Sigmoid colon (tissue), 7 donors: ENCODE results near the gene SH3RF3. TPM values are rescaled to one million over a fixed set of nuclear protein-coding genes. Genes with fewer than 3 reads are reported as not detected.

ENCODE experiments used
- DNase-seq: peaks from one replicate; pipeline ENCODE4 v3.0.0-alpha.2; 2019
- H3K27ac ChIP-seq, 4 donors: fragments of 200-600 bp; sonication (generic); one replicate each; pipeline ENCODE4 v1.5.1; 2016 to 2019; ENCODE audit warnings: mild to moderate bottlenecking in 1 of 4
- H3K27me3 ChIP-seq, 3 donors: fragments of 200-600 bp; sonication (generic); one replicate each; pipeline ENCODE4 v1.5.1; 2019; ENCODE audit warnings: mild to moderate bottlenecking in 1 of 3
- H3K36me3 ChIP-seq, 4 donors: fragments of 200-600 bp; sonication (generic); one replicate each; pipeline ENCODE4 v1.5.1; 2016 to 2019
- H3K4me1 ChIP-seq, 4 donors: fragments of 200-600 bp; sonication (generic); one replicate each; pipeline ENCODE4 v1.5.1; 2017 to 2019
- H3K4me3 ChIP-seq, 4 donors: fragments of 200-600 bp; sonication (generic); one replicate each; pipeline ENCODE4 v1.5.1; 2017 to 2019; ENCODE audit warnings: mild to moderate bottlenecking in 2 of 4, moderate library complexity in 1 of 4
- H3K9me3 ChIP-seq, 4 donors: fragments of 200-600 bp in 3 of 4; sonication (generic) in 3 of 4; one replicate each; pipeline versions ENCODE4 v1.5.1 to v1.6.1; 2013 to 2019
- EP300 ChIP-seq, 4 donors: sonication (generic); formaldehyde crosslinking; IDR thresholded peaks; one replicate each; pipeline ENCODE4 v1.6.1; 2017; ENCODE audit warnings: antibody characterized with exemption in 4 of 4
- POLR2A ChIP-seq, 2 donors: fragments of 450-650 bp; IDR thresholded peaks; one replicate each; pipeline ENCODE4 v1.6.1; 2016; ENCODE audit warnings: antibody characterized with exemption in 2 of 2, mild to moderate bottlenecking in 2 of 2, moderate library complexity in 2 of 2
- POLR2AphosphoS5 ChIP-seq, 4 donors: sonication (generic); formaldehyde crosslinking; IDR thresholded peaks; one replicate each; pipeline ENCODE4 v1.6.1; 2017; ENCODE audit warnings: antibody characterized with exemption in 4 of 4
- WGBS, 2 donors: extraction: QIAGEN DNeasy Blood & Tissue Kit; methylation state at CpG; one replicate each; pipeline ENCODE4 v1.1.7; 2013; 5-methylcytosine and 5-hydroxymethylcytosine counted together
- intact Hi-C: fragments of 100-400 bp; cut with DNase I; formaldehyde crosslinking; loops from one replicate; pipeline ENCODE4 v1.15.1; 2023
- polyA plus RNA-seq, 3 donors: library from polyadenylated mRNA; stranded (reverse); fragments of 200-250 nt; gene quantifications; one replicate each; pipeline ENCODE4 v1.2.3, GENCODE V29; 2013
- total RNA-seq, 4 donors: library from RNA; depleted of rRNA; stranded (reverse); fragments of >200 nt; gene quantifications; one replicate each; pipeline ENCODE4 v1.1.0, GENCODE V29; 2016
- TF ChIP-seq, protein P1 (sequence below), 4 experiments: fragments of 450-650 bp in 3 of 4; fragments of 200-600 bp in 1 of 4; IDR thresholded peaks; one replicate each; pipeline ENCODE4 v1.5.1; 2016 to 2019; ENCODE audit warnings: antibody characterized with exemption in 4 of 4, mild to moderate bottlenecking in 3 of 4, moderate library complexity in 2 of 4
- donor health status: healthy with polysubstance abuse.
- donor health status: Bipolar disorder and iron deficiency.
- donor health status: healthy.

Gene SH3RF3
- total and polyA plus RNA-seq, 7 donors, result 0.69 to 10.0 (median 3.4) TPM

DNA sequence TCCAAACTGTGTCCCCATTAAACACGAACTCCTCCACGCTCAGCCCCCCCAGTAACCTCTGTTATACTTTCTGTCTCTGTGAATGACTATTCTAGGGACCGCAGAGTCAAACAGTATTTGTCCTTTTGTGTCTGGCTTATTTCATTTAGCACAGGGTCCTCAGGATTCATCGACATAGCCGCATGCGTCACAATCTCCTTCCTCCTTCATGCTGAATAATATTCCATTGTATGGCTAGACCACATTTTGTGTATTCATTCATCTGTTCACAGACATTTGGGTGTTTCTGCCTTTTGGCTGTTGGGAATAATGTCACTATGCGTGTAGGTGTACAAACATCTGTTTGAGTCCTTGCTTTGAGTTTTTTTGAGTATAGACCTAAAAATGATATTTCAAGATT, 80.9 kb downstream of the SH3RF3 start:
- Histone ChIP-seq H3K27ac (peak overlapping the region in 3 of 4 donors; percentile 21 to 62 (median 46)), H3K27me3 (no peaks in the 10 kb centered on the region), H3K4me3 (no peak overlapping the region), H3K36me3 (no peaks in the 10 kb centered on the region), H3K4me1 (peaks cover 0 to 55% (median 28%) of the 10 kb centered on the region in 4 donors), H3K9me3 (no peaks in the 10 kb centered on the region)
- WGBS, 2 donors, result 89 to 94% methylated on average over 7 of the region's 7 CpGs
- intact Hi-C loops, result no loop called here
- no peak for DNase-seq
- TF ChIP-seq EP300 (IDR thresholded peaks at IDR 0.05) (no peak), POLR2A (IDR thresholded peaks at IDR 0.05) (no peak), POLR2AphosphoS5 (IDR thresholded peaks at IDR 0.05) (no peak)
- TF ChIP-seq, protein P1, sequence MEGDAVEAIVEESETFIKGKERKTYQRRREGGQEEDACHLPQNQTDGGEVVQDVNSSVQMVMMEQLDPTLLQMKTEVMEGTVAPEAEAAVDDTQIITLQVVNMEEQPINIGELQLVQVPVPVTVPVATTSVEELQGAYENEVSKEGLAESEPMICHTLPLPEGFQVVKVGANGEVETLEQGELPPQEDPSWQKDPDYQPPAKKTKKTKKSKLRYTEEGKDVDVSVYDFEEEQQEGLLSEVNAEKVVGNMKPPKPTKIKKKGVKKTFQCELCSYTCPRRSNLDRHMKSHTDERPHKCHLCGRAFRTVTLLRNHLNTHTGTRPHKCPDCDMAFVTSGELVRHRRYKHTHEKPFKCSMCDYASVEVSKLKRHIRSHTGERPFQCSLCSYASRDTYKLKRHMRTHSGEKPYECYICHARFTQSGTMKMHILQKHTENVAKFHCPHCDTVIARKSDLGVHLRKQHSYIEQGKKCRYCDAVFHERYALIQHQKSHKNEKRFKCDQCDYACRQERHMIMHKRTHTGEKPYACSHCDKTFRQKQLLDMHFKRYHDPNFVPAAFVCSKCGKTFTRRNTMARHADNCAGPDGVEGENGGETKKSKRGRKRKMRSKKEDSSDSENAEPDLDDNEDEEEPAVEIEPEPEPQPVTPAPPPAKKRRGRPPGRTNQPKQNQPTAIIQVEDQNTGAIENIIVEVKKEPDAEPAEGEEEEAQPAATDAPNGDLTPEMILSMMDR (IDR thresholded peaks at IDR 0.05), result no peak

DNA sequence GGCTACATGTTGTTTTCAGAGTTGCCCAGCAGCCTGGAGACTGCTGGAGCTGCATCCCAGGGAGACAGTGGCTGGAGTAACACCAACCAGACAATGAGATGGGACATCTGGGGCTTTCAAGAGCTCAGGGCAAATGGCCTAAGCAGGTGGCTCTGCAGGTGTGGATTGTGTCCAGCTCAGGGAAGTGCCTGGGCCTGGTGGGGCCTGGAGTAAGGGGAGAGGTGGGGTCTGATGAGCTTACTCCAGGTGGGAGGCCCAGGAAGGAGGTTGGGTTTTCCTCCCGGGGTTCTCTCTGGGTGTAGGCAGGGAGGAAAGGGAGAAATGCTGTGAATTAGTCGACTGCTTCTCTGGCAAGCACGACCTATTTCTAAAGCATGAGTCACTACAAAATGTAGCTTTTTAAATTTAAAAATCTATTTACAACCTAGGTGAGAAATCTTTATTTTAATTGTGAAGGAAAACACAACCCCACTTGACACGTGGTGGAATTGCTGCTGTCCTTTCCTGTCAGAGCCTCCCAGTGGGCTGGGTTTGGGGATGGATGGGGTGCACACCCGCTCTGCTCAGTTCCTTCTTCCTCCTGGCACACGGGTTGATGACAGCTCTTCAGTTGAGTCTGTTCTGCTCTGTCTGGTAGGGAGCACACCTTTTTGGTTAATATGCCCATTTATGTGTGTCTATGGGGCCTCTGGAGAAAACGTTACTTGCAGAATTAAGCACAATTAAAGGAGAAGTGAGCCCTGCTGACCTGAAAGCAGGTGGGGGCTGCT, 81.6 kb downstream of the SH3RF3 start:
- H3K4me1 ChIP-seq, result peaks cover 0 to 55% (median 28%) of the 10 kb centered on the region in 4 donors

DNA sequence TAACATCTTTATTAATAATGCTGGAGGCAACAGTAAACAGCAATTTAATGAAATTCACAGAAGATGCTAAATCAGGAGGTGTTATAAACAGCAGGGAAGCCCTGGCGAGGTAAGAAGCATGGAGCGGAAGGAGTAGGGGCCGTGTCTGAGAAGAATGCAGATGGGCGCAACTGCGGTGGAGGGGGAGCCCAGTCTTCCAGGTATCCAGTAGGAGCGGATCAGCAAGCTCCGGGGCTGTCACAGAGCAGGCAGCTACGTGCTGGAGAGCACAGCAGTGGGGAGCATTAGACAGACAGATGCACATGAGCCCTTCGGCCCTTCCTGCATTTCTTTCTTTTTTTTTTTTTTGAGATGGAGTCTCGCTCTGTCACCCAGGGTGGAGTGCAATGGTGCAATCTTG, 82.3 kb downstream of the SH3RF3 start:
- H3K27ac ChIP-seq, result peak overlapping the region in 2 of 4 donors; percentile 46 to 62
- intact Hi-C loops, result no loop called here
- no peaks in the 10 kb centered on the region for H3K36me3 ChIP-seq
- 84 to 88% methylated on average over 10 of the region's 10 CpGs for WGBS, 2 donors
- H3K9me3 ChIP-seq, result no peaks in the 10 kb centered on the region
- no peaks in the 10 kb centered on the region for H3K27me3 ChIP-seq
- no peak overlapping the region for H3K4me3 ChIP-seq
- H3K4me1 ChIP-seq, result peaks cover 0 to 55% (median 28%) of the 10 kb centered on the region in 4 donors
- TF ChIP-seq, protein P1 (IDR thresholded peaks at IDR 0.05), result no peak
- TF ChIP-seq POLR2AphosphoS5 (IDR thresholded peaks at IDR 0.05) (no peak), EP300 (IDR thresholded peaks at IDR 0.05) (no peak), POLR2A (IDR thresholded peaks at IDR 0.05) (no peak)
- peak; percentile 56 for DNase-seq

More for the DNA sequence above, 81.6 kb downstream of the SH3RF3 start:
- 40 to 50% methylated on average over 7 of the region's 7 CpGs for WGBS, 2 donors
- intact Hi-C loops, result no loop called here
- Histone ChIP-seq H3K9me3 (no peaks in the 10 kb centered on the region), H3K27me3 (no peaks in the 10 kb centered on the region), H3K4me3 (no peak overlapping the region), H3K36me3 (no peaks in the 10 kb centered on the region), H3K27ac (peak overlapping the region in 2 of 4 donors; percentile 46 to 62)
- no peak for TF ChIP-seq POLR2AphosphoS5 (IDR thresholded peaks at IDR 0.05)
- TF ChIP-seq EP300 (IDR thresholded peaks at IDR 0.05), result no peak
- TF ChIP-seq POLR2A (IDR thresholded peaks at IDR 0.05), result no peak
- TF ChIP-seq, protein P1 (IDR thresholded peaks at IDR 0.05), result no peak
- DNase-seq, result peak; percentile 58

DNA sequence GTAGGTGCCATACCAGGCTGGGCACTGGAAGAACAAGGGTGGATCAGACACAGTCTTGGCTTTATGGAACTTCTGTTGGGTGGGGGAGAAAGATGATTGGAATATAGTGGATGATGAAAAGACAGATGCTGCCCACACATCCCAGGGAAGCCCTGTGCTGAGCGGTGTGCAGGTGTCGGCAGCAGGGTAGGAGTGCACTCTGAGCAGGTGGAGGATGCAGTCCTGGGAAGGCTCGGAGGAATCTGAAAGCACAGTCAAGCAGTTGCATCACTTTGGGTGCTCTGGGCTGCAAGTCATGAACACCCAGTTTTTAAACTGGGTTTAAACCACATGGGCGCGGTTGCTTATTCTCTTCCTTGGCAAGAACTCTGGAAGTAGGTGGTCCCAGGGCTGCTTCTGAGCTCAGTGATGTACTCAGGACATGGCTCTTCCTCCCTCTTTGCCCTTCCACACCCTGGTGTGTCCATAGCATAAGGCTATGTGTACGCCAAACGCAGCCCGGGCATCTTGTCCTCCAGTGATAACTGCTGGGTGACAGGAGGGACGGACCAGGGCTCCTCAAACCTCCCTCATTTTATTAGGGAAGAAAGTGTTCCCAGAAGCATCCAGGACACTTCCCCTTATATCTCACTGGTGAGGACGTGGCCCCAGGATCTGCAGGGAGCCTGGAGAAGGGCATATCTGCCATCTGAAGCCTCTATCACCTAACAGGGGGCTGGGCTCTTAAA, 84.0 kb downstream of the SH3RF3 start:
- no peaks in the 10 kb centered on the region for H3K36me3 ChIP-seq
- H3K9me3 ChIP-seq, result no peaks in the 10 kb centered on the region
- peaks cover 0 to 56% (median 34%) of the 10 kb centered on the region in 4 donors for H3K4me1 ChIP-seq
- 91 to 95% methylated on average over 10 of the region's 10 CpGs for WGBS, 2 donors
- intact Hi-C loops, result no loop called here
- no peak for TF ChIP-seq EP300 (IDR thresholded peaks at IDR 0.05)
- no peak for TF ChIP-seq POLR2A (IDR thresholded peaks at IDR 0.05)
- TF ChIP-seq, protein P1 (IDR thresholded peaks at IDR 0.05), result no peak
- TF ChIP-seq POLR2AphosphoS5 (IDR thresholded peaks at IDR 0.05), result no peak
- H3K27ac ChIP-seq, result no peak overlapping the region
- H3K27me3 ChIP-seq, result no peaks in the 10 kb centered on the region
- peak; percentile 44 for DNase-seq
- H3K4me3 ChIP-seq, result no peak overlapping the region
